Body of pancreas (tissue), 4 donors: Measurements from ENCODE around the gene TSTD2.

Source experiments
- CTCF ChIP-seq, 7 experiments: fragments of 450-650 bp in 4 of 7; fragments of 200-600 bp in 3 of 7; sonication (generic) in 3 of 7; IDR thresholded peaks; one replicate each; pipeline ENCODE4 v1.5.1; 2016 to 2019; ENCODE audit warnings: antibody characterized with exemption in 7 of 7
- POLR2A ChIP-seq, 3 donors: fragments of 450-650 bp; IDR thresholded peaks; one replicate each; pipeline ENCODE4 v1.6.1; 2016; ENCODE audit warnings: antibody characterized with exemption in 3 of 3, mild to moderate bottlenecking in 2 of 3

GRCh38 chr9:97563458-97564135 is 69.6 kb downstream of the TSTD2 start:
- TF ChIP-seq CTCF (IDR thresholded peaks at IDR 0.05) (no peak), POLR2A (IDR thresholded peaks at IDR 0.05) (no peak)
